Subcutaneous abdominal adipose tissue (tissue), 5 donors: ENCODE results near the gene CTDSP2.

Experiments used
- H3K27ac ChIP-seq: one replicate; pipeline ENCODE4 v1.7.0; 2013; ENCODE audit warnings: low read depth, mild to moderate bottlenecking, inconsistent platforms, low read length, moderate library complexity
- H3K27me3 ChIP-seq, 5 donors: one replicate each; pipeline ENCODE4 v1.7.0; 2013; ENCODE audit warnings: low read length in 5 of 5, inconsistent platforms in 1 of 5; ENCODE audit not compliant: control insufficient read depth in 5 of 5, insufficient read depth in 4 of 5
- H3K36me3 ChIP-seq, 5 donors: one replicate each; pipeline ENCODE4 v1.7.0; 2013; ENCODE audit warnings: low read length in 5 of 5; ENCODE audit not compliant: control insufficient read depth in 5 of 5, insufficient read depth in 5 of 5
- H3K4me1 ChIP-seq, 5 donors: one replicate each; pipeline ENCODE4 v1.7.0; 2013; ENCODE audit warnings: low read length in 5 of 5, mild to moderate bottlenecking in 3 of 5, moderate library complexity in 1 of 5; ENCODE audit not compliant: control insufficient read depth in 5 of 5, insufficient read depth in 5 of 5
- H3K4me3 ChIP-seq, 5 donors: one replicate each; pipeline ENCODE4 v1.7.0; 2013; ENCODE audit warnings: low read length in 5 of 5, low read depth in 1 of 5
- H3K9ac ChIP-seq, 5 donors: one replicate each; pipeline ENCODE4 v1.7.0; 2013; ENCODE audit warnings: low read length in 5 of 5, mild to moderate bottlenecking in 4 of 5, moderate library complexity in 3 of 5
- H3K9me3 ChIP-seq, 5 donors: one replicate each; pipeline ENCODE4 v1.7.0; 2013; ENCODE audit warnings: low read length in 5 of 5; ENCODE audit not compliant: control insufficient read depth in 5 of 5
- donor health status: healthy.
- donor health status: healthy.
- donor health status: healthy.
- donor health status: healthy.
- donor health status: healthy.

CTDSP2 gene

DNA sequence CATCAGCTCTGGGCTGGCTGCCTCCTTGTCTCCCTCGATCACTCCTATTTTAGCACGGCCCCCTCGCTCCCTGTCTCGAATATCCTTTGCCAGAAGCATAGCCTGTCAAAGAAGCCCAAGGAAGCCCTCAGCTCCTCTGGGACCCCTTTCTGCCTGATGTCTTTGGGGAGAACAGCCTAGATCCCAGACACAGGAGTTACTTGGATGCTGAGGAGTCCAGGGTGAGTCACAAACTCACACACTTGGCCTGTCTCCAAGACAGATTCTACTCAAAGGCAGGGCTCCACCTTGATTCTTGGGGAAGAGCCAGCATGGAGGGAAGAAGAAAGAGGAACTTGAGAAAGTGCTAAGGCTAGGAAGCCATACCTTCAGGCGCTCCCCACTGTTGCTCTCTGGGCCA lies 36.1 kb downstream of the CTDSP2 start:
- Histone ChIP-seq H3K36me3 (peaks cover 12 to 75% (median 65%) of the 10 kb centered on the region in 5 donors), H3K27ac (no peak overlapping the region), H3K27me3 (no peaks in the 10 kb centered on the region), H3K9ac (no peak overlapping the region), H3K4me3 (no peak overlapping the region), H3K9me3 (no peaks in the 10 kb centered on the region), H3K4me1 (peaks cover 2 to 14% (median 12%) of the 10 kb centered on the region in 5 donors)

DNA sequence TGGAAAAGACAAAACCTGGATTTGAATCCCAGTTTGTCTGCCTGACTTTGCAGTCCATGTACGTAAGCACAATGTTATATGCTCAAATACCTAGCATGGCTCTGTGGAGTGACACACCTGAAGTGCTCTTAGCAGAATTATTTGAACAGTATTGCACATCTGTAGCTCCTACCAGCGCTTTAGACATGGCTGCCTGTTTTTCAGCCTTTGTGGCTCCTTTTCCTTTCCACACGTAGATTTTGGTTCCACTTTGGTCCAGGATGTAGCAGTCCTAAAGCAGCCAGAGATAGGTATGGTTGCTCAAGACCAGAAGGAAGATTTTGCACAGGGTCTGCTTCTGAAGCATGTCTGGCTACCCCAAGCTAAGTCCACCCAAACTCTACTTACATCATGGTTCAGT lies 37.1 kb downstream of the CTDSP2 start:
- no peaks in the 10 kb centered on the region for H3K27me3 ChIP-seq
- H3K36me3 ChIP-seq: peaks cover 12 to 80% (median 65%) of the 10 kb centered on the region in 5 donors
- H3K27ac ChIP-seq: no peak overlapping the region
- no peaks in the 10 kb centered on the region for H3K9me3 ChIP-seq
- H3K4me3 ChIP-seq: no peak overlapping the region
- no peak overlapping the region for H3K9ac ChIP-seq
- H3K4me1 ChIP-seq: peaks cover 2 to 7% (median 5%) of the 10 kb centered on the region in 5 donors

DNA sequence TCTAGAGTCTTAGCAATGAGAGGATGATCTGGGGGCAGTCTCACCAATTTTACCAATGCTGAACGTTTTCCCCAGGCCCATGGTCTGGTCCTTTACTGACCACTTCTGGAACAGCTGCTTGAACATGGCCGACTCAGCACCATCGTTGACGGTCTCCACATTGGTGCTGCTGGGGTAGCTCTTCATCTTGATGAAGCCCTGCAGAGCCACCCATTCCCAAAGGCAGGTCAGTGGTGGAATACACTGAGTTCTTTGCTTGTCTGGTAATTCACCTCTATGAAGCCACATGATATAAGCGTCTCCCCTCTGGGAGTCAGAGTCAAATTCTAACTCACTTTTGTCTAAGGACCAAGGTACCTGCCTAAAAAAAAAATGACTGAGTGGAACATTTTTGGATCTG lies 38.2 kb downstream of the CTDSP2 start:
- Histone ChIP-seq H3K27ac (no peak overlapping the region), H3K9me3 (no peaks in the 10 kb centered on the region), H3K4me1 (peaks cover 0 to 4% (median 3%) of the 10 kb centered on the region in 5 donors), H3K9ac (no peak overlapping the region), H3K27me3 (no peaks in the 10 kb centered on the region), H3K4me3 (no peak overlapping the region), H3K36me3 (peaks cover 16 to 83% (median 67%) of the 10 kb centered on the region in 5 donors)

DNA sequence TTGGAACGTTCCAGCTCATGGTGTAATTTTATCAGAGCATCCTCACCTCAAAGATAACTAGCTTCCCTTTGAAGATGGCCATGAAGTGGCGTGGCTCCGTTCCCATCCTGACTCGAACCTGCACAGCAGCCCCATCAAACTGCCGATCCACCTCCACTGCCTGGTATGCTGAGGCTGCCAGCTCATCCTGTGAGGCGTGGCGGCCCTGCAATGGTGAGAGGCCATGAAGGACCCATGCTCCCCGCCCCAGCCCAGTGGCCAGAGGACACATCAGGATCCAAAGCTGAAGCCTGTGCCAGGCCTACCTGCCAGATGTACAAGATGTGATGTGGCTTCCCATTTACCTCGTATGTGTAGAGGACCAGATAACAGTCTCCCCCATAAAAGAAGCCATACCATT lies 39.2 kb downstream of the CTDSP2 start:
- peaks cover 0 to 7% (median 4%) of the 10 kb centered on the region in 5 donors for H3K4me1 ChIP-seq
- H3K36me3 ChIP-seq: peaks cover 19 to 84% (median 67%) of the 10 kb centered on the region in 5 donors
- no peak overlapping the region for H3K4me3 ChIP-seq
- no peak overlapping the region for H3K9ac ChIP-seq
- no peak overlapping the region for H3K27ac ChIP-seq
- H3K27me3 ChIP-seq: no peaks in the 10 kb centered on the region
- no peaks in the 10 kb centered on the region for H3K9me3 ChIP-seq

DNA sequence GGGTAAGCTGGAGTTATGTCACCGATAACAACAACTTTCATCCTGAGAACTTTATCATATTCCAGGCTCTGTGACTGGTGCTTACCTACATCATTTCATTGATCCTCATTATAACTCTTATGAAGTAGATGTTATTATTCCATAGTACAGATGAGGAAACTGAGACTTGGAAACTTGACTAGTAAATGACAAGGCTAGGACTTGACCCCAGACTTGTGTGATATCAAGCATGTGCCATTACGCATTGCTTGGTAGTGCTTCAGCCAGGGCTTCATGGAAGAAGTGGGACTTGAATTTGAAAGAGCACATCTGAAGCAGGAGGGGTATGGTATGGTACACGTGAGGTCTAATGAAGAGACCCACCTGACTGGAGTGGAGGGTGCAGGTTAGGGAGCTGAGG lies 39.9 kb downstream of the CTDSP2 start:
- Histone ChIP-seq H3K36me3 (peaks cover 20 to 84% (median 71%) of the 10 kb centered on the region in 5 donors), H3K9me3 (no peaks in the 10 kb centered on the region), H3K9ac (no peak overlapping the region), H3K4me3 (no peak overlapping the region), H3K27ac (no peak overlapping the region), H3K27me3 (no peaks in the 10 kb centered on the region), H3K4me1 (peaks cover 0 to 7% (median 4%) of the 10 kb centered on the region in 5 donors)

DNA sequence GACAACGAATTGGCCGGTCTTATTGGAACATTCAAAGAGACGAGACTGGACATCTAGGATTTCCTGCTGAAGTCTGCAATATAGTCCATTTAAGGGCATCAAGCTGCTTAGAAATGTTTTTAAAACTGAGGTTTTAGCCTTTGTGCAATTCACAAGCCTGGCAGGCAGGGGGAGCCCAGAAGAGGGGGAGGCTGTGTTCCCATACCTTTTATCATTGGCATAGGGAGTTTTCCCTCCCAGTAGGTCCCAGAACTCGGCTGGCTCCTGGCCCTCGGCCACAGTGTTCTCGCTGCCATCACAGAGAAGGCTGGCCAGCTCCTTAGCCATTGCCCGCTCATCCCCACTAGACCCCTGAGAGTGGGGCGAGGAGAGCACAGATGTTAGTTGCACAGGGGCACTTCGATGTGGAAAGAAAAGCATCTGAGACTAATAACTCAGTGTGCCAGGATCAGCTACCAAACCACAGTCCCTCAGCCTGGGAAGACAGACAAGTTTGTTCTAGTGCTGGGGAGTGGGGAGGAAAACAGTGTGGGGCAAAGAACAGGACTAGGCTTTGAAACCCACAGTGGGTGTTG lies 43.1 kb downstream of the CTDSP2 start:
- Histone ChIP-seq H3K4me1 (peaks cover 0 to 7% (median 4%) of the 10 kb centered on the region in 5 donors), H3K9me3 (no peaks in the 10 kb centered on the region), H3K27me3 (no peaks in the 10 kb centered on the region), H3K36me3 (peaks cover 25 to 80% (median 68%) of the 10 kb centered on the region in 5 donors), H3K27ac (no peak overlapping the region), H3K9ac (no peak overlapping the region), H3K4me3 (no peak overlapping the region)

DNA sequence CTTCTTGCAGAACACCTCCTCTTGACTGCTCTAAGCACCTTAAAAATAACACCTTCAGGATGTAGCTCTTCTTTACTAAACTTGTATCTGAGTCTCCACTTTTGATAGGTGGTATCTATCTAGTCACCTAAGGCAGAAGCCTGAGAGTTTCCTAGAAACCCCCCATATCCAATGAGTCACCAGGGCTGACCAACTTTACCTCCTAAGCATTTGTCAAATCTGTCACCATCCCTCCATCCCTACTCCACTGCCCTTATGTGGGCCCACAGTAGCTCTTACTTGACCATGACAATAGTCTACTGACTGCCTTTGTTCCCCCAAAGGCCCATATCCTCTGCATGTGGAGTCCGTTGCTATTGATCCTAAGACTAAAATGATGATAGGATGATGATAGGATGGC lies 43.9 kb downstream of the CTDSP2 start:
- Histone ChIP-seq H3K27ac (no peak overlapping the region), H3K27me3 (no peaks in the 10 kb centered on the region), H3K9me3 (no peaks in the 10 kb centered on the region), H3K4me1 (peaks cover 0 to 7% (median 4%) of the 10 kb centered on the region in 5 donors), H3K36me3 (peaks cover 28 to 79% (median 64%) of the 10 kb centered on the region in 5 donors), H3K9ac (no peak overlapping the region), H3K4me3 (no peak overlapping the region)

DNA sequence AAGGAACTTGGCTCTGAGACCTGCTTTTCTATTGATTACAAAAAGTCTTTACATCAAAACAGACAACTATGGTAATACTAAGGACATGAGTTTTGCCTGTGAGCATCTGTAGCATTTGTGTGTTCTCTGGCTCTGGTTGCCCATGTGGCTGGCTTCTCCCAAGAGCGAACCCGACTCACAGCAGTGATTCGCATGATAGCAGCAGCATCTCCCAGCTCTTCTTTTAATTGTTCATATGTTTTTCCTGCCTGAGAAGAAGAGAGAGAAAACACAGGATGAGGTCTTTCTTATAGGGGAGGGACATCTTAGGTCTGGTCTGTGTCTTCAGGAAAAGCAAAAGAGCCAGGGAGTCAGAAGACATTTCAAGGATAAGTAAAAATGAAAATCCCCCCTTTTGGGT lies 45.6 kb downstream of the CTDSP2 start:
- Histone ChIP-seq H3K27me3 (no peaks in the 10 kb centered on the region), H3K9ac (no peak overlapping the region), H3K4me3 (no peak overlapping the region), H3K9me3 (no peaks in the 10 kb centered on the region), H3K4me1 (peaks cover 0 to 7% (median 4%) of the 10 kb centered on the region in 5 donors), H3K36me3 (peaks cover 32 to 78% (median 61%) of the 10 kb centered on the region in 5 donors), H3K27ac (no peak overlapping the region)

DNA sequence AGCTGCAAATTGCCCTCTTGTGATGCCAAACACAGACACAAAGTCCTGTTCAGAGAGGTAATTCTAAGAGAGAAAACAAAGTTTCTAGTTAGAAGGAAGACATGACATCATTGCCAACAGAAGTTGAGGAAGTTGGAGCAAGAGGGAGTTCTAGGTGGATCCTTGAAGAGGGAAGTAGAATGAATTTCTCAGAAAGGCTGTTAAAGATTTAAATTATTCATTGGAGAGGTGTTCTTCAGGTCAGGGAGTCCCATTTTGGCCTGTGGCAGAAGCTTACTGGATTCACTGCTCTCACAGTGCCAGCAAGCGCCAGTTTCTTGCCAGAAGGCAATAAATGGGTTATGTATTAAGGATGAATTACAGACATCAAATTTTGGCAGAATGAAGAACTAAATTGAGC lies 48.6 kb downstream of the CTDSP2 start:
- H3K4me1 ChIP-seq: no peaks in the 10 kb centered on the region
- H3K36me3 ChIP-seq: peaks cover 42 to 90% (median 75%) of the 10 kb centered on the region in 5 donors
- H3K27me3 ChIP-seq: no peaks in the 10 kb centered on the region
- no peaks in the 10 kb centered on the region for H3K9me3 ChIP-seq
- H3K27ac ChIP-seq: no peak overlapping the region
- H3K4me3 ChIP-seq: no peak overlapping the region
- H3K9ac ChIP-seq: no peak overlapping the region

DNA sequence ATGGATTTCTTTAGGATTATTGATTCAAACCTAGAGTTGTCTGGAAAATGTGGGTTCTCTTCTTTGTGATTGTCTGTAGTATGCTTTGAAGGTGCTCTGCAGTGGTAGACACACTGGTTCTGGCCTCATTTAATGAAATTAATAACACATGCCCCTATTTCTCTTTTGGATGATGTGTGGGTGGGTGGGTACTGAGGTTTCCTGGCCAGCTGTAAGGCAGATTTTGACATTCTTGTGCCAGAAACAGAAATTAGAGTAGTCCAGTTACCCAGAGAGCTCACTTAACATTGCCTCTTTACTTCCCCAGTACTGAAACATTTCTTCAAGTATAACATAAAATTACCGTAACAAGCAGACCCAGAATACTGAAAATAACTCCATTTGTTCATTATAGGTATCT lies 49.5 kb downstream of the CTDSP2 start:
- no peaks in the 10 kb centered on the region for H3K4me1 ChIP-seq
- H3K27me3 ChIP-seq: no peaks in the 10 kb centered on the region
- H3K36me3 ChIP-seq: peaks cover 40 to 90% (median 73%) of the 10 kb centered on the region in 5 donors
- H3K27ac ChIP-seq: no peak overlapping the region
- no peak overlapping the region for H3K9ac ChIP-seq
- no peaks in the 10 kb centered on the region for H3K9me3 ChIP-seq
- no peak overlapping the region for H3K4me3 ChIP-seq
